MM.1S (cell line): ENCODE measurements around the gene TMEM132D.

ENCODE experiments used
- DNase-seq: peaks from one replicate; pipeline ENCODE4 v3.0.0-alpha.2; 2015
- H2AFZ ChIP-seq: fragments of 300-600 bp; sonication (generic); 2 replicates; pipeline ENCODE4 v1.6.0; 2016; ENCODE audit warnings: antibody characterized with exemption, low read length
- H3F3A ChIP-seq: fragments of 300-600 bp; sonication (generic); 2 replicates; pipeline ENCODE4 v1.6.1; 2016; ENCODE audit warnings: mild to moderate bottlenecking, antibody characterized with exemption, low read length, moderate library complexity, mixed read lengths; ENCODE audit not compliant: insufficient read depth
- H3K27ac ChIP-seq: fragments of 300-600 bp; sonication (generic); 2 replicates; pipeline ENCODE4 v1.5.1; 2016; ENCODE audit warnings: mild to moderate bottlenecking, low read length
- H3K27me3 ChIP-seq: fragments of 300-600 bp; sonication (generic); replicated peaks from 2 replicates; pipeline ENCODE4 v1.6.0; 2016; ENCODE audit warnings: low read length; ENCODE audit not compliant: insufficient read depth
- H3K36me3 ChIP-seq: fragments of 300-600 bp; sonication (generic); replicated peaks from 2 replicates; pipeline ENCODE4 v1.6.1; 2016; ENCODE audit warnings: mild to moderate bottlenecking, low read length, mixed read lengths; ENCODE audit not compliant: insufficient read depth
- H3K4me1 ChIP-seq: fragments of 300-600 bp; sonication (generic); 2 replicates; pipeline ENCODE4 v1.6.1; 2016; ENCODE audit warnings: low read length, mixed read lengths
- H3K4me2 ChIP-seq: fragments of 300-600 bp; sonication (generic); 2 replicates; pipeline ENCODE4 v1.6.0; 2016; ENCODE audit warnings: low read depth, low read length
- H3K4me3 ChIP-seq: fragments of 300-600 bp; sonication (generic); 2 replicates; pipeline ENCODE4 v1.5.1; 2016; ENCODE audit warnings: low read length, mixed read lengths
- H3K79me2 ChIP-seq: fragments of 300-600 bp; sonication (generic); 2 replicates; pipeline ENCODE4 v1.6.1; 2016; ENCODE audit warnings: mixed run types, low read length, mixed read lengths
- H3K9ac ChIP-seq: fragments of 300-600 bp; sonication (generic); 2 replicates; pipeline ENCODE4 v1.6.1; 2016; ENCODE audit warnings: low read length, mixed read lengths
- H3K9me2 ChIP-seq: fragments of 300-600 bp; sonication (generic); replicated peaks from 2 replicates; pipeline ENCODE4 v1.6.1; 2016; ENCODE audit warnings: mild to moderate bottlenecking, low read length, mixed read lengths; ENCODE audit not compliant: insufficient read depth
- H3K9me3 ChIP-seq: fragments of 300-600 bp; sonication (generic); replicated peaks from 2 replicates; pipeline ENCODE4 v1.6.1; 2016; ENCODE audit warnings: mild to moderate bottlenecking, low read length, mixed read lengths; ENCODE audit not compliant: insufficient read depth
- H4K20me1 ChIP-seq: fragments of 300-600 bp; sonication (generic); 2 replicates; pipeline ENCODE4 v1.6.1; 2016; ENCODE audit warnings: mild to moderate bottlenecking, low read length, moderate library complexity, mixed read lengths; ENCODE audit not compliant: insufficient read depth
- EZH2 ChIP-seq: fragments of 300-600 bp; sonication (generic); optimal IDR thresholded peaks from 2 replicates; pipeline ENCODE3; 2017; ENCODE audit warnings: low read depth, mild to moderate bottlenecking, antibody characterized with exemption, low read length, mixed read lengths
- EZH2phosphoT487 ChIP-seq: fragments of 300-600 bp; sonication (generic); IDR thresholded peaks from 2 replicates; pipeline ENCODE4 v1.6.1; 2018; ENCODE audit warnings: antibody characterized with exemption, low read length
- TF ChIP-seq, protein P1 (sequence below): fragments of 300-600 bp; sonication (generic); IDR thresholded peaks from 2 replicates; pipeline ENCODE4 v1.5.1; 2016; ENCODE audit warnings: antibody characterized with exemption, low read length, mixed read lengths

The TMEM132D gene

GRCh38 chr12:129440278-129440677, 463.5 kb downstream of the TMEM132D start:
- Histone ChIP-seq H3K9me2 (no peaks in the 10 kb centered on the region), H3K36me3 (no peaks in the 10 kb centered on the region), H3K27ac (no peak overlapping the region), H3K9ac (no peak overlapping the region), H4K20me1 (no peaks in the 10 kb centered on the region), H2AFZ (no peak overlapping the region), H3K79me2 (no peaks in the 10 kb centered on the region), H3K4me2 (no peak overlapping the region), H3F3A (no peaks in the 10 kb centered on the region), H3K4me3 (no peak overlapping the region), H3K27me3 (no peaks in the 10 kb centered on the region), H3K4me1 (no peaks in the 10 kb centered on the region), H3K9me3 (no peaks in the 10 kb centered on the region)
- DNase-seq, result no peak
- TF ChIP-seq EZH2, result no peak
- TF ChIP-seq, protein P1, sequence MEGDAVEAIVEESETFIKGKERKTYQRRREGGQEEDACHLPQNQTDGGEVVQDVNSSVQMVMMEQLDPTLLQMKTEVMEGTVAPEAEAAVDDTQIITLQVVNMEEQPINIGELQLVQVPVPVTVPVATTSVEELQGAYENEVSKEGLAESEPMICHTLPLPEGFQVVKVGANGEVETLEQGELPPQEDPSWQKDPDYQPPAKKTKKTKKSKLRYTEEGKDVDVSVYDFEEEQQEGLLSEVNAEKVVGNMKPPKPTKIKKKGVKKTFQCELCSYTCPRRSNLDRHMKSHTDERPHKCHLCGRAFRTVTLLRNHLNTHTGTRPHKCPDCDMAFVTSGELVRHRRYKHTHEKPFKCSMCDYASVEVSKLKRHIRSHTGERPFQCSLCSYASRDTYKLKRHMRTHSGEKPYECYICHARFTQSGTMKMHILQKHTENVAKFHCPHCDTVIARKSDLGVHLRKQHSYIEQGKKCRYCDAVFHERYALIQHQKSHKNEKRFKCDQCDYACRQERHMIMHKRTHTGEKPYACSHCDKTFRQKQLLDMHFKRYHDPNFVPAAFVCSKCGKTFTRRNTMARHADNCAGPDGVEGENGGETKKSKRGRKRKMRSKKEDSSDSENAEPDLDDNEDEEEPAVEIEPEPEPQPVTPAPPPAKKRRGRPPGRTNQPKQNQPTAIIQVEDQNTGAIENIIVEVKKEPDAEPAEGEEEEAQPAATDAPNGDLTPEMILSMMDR, result no peak
- TF ChIP-seq EZH2phosphoT487, result no peak

GRCh38 chr12:129434790-129435189, 469.0 kb downstream of the TMEM132D start:
- H3K4me2 ChIP-seq, result no peak overlapping the region
- H3K4me1 ChIP-seq, result no peaks in the 10 kb centered on the region
- no peaks in the 10 kb centered on the region for H3F3A ChIP-seq
- TF ChIP-seq EZH2phosphoT487, result no peak
- no peak for TF ChIP-seq EZH2
- TF ChIP-seq, protein P1, result no peak
- no peak for DNase-seq
- no peaks in the 10 kb centered on the region for H3K79me2 ChIP-seq
- H3K36me3 ChIP-seq, result no peaks in the 10 kb centered on the region
- no peak overlapping the region for H3K27ac ChIP-seq
- H3K27me3 ChIP-seq, result no peaks in the 10 kb centered on the region
- no peaks in the 10 kb centered on the region for H3K9me2 ChIP-seq
- no peak overlapping the region for H2AFZ ChIP-seq
- H4K20me1 ChIP-seq, result no peaks in the 10 kb centered on the region
- H3K4me3 ChIP-seq, result no peak overlapping the region
- H3K9ac ChIP-seq, result no peak overlapping the region
- H3K9me3 ChIP-seq, result no peaks in the 10 kb centered on the region

GRCh38 chr12:129428240-129428936, 475.4 kb downstream of the TMEM132D start:
- Histone ChIP-seq H3K36me3 (no peaks in the 10 kb centered on the region), H3K9ac (no peak overlapping the region), H3K9me3 (no peaks in the 10 kb centered on the region), H3K9me2 (no peaks in the 10 kb centered on the region), H4K20me1 (no peaks in the 10 kb centered on the region), H3K27ac (no peak overlapping the region), H3K79me2 (no peaks in the 10 kb centered on the region), H3K4me2 (no peak overlapping the region), H3K4me3 (no peak overlapping the region), H3K4me1 (no peaks in the 10 kb centered on the region), H2AFZ (no peak overlapping the region), H3F3A (no peaks in the 10 kb centered on the region), H3K27me3 (no peaks in the 10 kb centered on the region)
- no peak for DNase-seq
- TF ChIP-seq EZH2phosphoT487, result no peak
- TF ChIP-seq EZH2, result no peak
- TF ChIP-seq, protein P1, result no peak
